ENCODE data around the gene PADI3. TPM values are rescaled to one million over a fixed set of nuclear protein-coding genes. Genes with fewer than 3 reads are reported as not detected.
A peak's percentile ranks its signal among the peaks of the same experiment; 100 is the strongest.

Gene PADI3
- polyA plus RNA-seq, 1 of the 3 experiments (the other 2 are of a cell fraction): 0.30 TPM

DNA sequence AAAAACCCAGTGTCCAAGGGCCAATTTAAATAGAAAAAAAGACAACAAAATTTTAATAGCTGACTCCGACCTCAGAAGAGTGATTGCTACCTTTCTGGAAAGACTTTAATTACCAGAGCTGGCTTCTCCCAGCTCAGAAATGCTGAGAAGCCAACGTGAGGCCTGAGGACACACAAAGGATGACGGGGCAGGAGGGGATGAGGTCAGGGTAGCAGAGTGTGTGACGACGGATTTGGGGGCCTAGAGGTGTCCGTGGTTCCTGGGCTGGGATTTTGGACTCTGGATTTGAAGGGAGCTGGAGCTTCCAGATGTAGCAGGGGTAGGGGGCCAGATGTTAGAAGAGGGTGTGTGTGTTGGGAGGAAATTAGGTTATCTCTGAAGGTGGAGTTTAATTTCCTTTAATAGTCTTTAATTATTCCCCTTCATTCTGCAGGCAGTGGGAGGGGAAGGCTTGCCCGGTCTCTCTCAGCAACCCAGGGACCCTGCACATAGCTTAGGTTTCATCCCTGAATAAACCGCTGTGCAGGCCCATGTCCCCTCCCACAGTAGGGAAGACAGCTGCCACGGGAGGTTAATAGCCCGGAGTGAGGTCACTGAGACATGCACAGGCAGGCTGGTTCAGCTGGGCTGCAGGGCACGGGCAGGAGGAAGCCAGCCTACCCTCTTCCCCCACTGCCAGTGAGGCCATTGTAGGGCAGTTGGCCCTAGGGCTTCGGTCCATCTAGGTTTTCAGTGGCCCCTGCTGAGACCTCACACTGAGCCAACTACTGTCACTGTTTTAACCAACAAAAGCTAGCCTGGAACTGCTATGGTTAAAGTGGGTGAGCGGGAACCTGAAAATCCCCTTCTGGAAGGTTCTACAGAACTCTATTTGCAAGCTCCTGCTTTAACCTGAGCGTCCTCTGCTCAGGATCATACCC lies 3.8 kb upstream of the PADI3 start:
- Histone ChIP-seq H3K79me2 (ENCODE audit: insufficient read depth) (no peaks in the 10 kb centered on the region), H3K9me3 (no peaks in the 10 kb centered on the region), H3K9ac (no peak overlapping the region), H4K20me1 (ENCODE audit: insufficient read depth) (no peaks in the 10 kb centered on the region), H3K27me3 (ENCODE audit: insufficient read depth) (no peaks in the 10 kb centered on the region), H3K4me2 (no peak overlapping the region), H3K36me3 (replicated peaks in 1 of 2; ENCODE audit: control insufficient read depth in 1 of 2, insufficient read depth in 2 of 2, low read length in 1 of 2) (no peaks in the 10 kb centered on the region), H3K4me3 (ENCODE audit: low read depth in 2 of 2, low read length in 1 of 2) (no peak overlapping the region), H2AFZ (ENCODE audit: low read depth) (no peak overlapping the region), H3K27ac (ENCODE audit: low read depth in 2 of 2, low read length in 1 of 2) (no peak overlapping the region), H3K9me2 (no peaks in the 10 kb centered on the region), H3F3A (replicated peaks; ENCODE audit: insufficient read depth) (no peaks in the 10 kb centered on the region), H3K4me1 (ENCODE audit: control insufficient read depth in 1 of 2, insufficient read depth in 2 of 2, low read depth in 1 of 2, low read length in 1 of 2) (peaks cover 0 to 7% of the 10 kb centered on the region in 2 experiments; a peak in 1 of 4 replicates)
- peak; percentile 60 for DNase-seq
- POLR2A ChIA-PET: no interaction called here
- TF ChIP-seq, protein P1, sequence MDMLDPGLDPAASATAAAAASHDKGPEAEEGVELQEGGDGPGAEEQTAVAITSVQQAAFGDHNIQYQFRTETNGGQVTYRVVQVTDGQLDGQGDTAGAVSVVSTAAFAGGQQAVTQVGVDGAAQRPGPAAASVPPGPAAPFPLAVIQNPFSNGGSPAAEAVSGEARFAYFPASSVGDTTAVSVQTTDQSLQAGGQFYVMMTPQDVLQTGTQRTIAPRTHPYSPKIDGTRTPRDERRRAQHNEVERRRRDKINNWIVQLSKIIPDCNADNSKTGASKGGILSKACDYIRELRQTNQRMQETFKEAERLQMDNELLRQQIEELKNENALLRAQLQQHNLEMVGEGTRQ (IDR thresholded peaks at IDR 0.05; ENCODE audit: borderline replicate concordance, low read depth, low read length): no peak
- TF ChIP-seq SIN3A (IDR thresholded peaks at IDR 0.05; ENCODE audit: borderline replicate concordance, low read depth, low read length) (no peak), GABPA (IDR thresholded peaks at IDR 0.05; ENCODE audit: low read depth) (no peak), GATA2 (CRISPR knock-in tag; IDR thresholded peaks at IDR 0.05) (no peak), MEF2A (IDR thresholded peaks at IDR 0.05; ENCODE audit: borderline replicate concordance, low read depth) (no peak), JUND (IDR thresholded peaks at IDR 0.05) (no peak)
- TF ChIP-seq, protein P2, sequence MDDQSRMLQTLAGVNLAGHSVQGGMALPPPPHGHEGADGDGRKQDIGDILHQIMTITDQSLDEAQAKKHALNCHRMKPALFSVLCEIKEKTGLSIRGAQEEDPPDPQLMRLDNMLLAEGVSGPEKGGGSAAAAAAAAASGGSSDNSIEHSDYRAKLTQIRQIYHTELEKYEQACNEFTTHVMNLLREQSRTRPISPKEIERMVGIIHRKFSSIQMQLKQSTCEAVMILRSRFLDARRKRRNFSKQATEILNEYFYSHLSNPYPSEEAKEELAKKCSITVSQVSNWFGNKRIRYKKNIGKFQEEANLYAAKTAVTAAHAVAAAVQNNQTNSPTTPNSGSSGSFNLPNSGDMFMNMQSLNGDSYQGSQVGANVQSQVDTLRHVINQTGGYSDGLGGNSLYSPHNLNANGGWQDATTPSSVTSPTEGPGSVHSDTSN (IDR thresholded peaks at IDR 0.05): no peak
- TF ChIP-seq, protein P3, sequence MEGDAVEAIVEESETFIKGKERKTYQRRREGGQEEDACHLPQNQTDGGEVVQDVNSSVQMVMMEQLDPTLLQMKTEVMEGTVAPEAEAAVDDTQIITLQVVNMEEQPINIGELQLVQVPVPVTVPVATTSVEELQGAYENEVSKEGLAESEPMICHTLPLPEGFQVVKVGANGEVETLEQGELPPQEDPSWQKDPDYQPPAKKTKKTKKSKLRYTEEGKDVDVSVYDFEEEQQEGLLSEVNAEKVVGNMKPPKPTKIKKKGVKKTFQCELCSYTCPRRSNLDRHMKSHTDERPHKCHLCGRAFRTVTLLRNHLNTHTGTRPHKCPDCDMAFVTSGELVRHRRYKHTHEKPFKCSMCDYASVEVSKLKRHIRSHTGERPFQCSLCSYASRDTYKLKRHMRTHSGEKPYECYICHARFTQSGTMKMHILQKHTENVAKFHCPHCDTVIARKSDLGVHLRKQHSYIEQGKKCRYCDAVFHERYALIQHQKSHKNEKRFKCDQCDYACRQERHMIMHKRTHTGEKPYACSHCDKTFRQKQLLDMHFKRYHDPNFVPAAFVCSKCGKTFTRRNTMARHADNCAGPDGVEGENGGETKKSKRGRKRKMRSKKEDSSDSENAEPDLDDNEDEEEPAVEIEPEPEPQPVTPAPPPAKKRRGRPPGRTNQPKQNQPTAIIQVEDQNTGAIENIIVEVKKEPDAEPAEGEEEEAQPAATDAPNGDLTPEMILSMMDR (IDR thresholded peaks at IDR 0.05): no peak
- CTCF ChIA-PET: interaction anchor here (0.9 to 16.6 kb wide), 9 partner anchors 8 to 161 kb away, joined by 3 to 462 read pairs (median 5); partner anchors contain the start of gene PADI2
- WGBS (ENCODE audit: low lambda C conversion rate): 85% methylated on average over 10 of the region's 14 CpGs

DNA sequence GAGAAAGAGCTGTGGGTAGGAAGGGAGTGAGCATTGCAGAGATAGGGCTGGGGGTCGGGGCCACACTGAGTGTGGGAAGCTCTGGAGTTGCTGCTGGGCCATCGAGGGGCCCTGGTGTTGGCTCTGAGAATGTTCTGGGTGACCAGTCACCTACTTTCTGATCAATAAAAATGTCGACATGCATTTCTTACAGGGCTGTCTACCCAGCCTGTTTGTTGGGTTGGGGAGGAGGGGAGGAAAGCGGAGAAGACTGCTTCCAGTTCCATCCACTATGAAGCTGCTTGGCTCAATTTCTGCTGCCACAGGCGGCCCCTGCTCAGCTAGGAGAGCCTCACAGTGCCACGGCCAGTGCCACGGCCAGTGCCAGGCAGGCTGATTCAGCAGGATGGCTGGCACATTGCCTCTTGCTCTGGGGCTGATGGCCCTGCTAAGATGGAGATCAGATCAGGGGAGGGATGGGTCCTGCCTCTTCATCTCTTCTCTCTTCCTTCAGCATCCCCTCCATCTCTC lies 3.0 kb upstream of the PADI3 start:
- H3K9ac ChIP-seq: no peak overlapping the region
- no peaks in the 10 kb centered on the region for H3K36me3 ChIP-seq (replicated peaks in 1 of 2; ENCODE audit: control insufficient read depth in 1 of 2, insufficient read depth in 2 of 2, low read length in 1 of 2)
- ChIA-PET CTCF (interaction anchor here (0.9 to 16.6 kb wide), 9 partner anchors 9 to 161 kb away, joined by 3 to 462 read pairs (median 6); partner anchors contain the start of gene PADI2), POLR2A (no interaction called here)
- no peaks in the 10 kb centered on the region for H4K20me1 ChIP-seq (ENCODE audit: insufficient read depth)
- H3K79me2 ChIP-seq (ENCODE audit: insufficient read depth): no peaks in the 10 kb centered on the region
- no peak overlapping the region for H3K4me3 ChIP-seq (ENCODE audit: low read depth in 2 of 2, low read length in 1 of 2)
- no peaks in the 10 kb centered on the region for H3K9me2 ChIP-seq
- DNase-seq: no peak
- WGBS (ENCODE audit: low lambda C conversion rate): 81% methylated on average over 4 of the region's 7 CpGs
- H2AFZ ChIP-seq (ENCODE audit: low read depth): no peak overlapping the region
- H3K27me3 ChIP-seq (ENCODE audit: insufficient read depth): no peaks in the 10 kb centered on the region
- peaks cover 7 to 11% of the 10 kb centered on the region in 2 experiments; a peak in 1 of 4 replicates for H3K4me1 ChIP-seq (ENCODE audit: control insufficient read depth in 1 of 2, insufficient read depth in 2 of 2, low read depth in 1 of 2, low read length in 1 of 2)
- no peak overlapping the region for H3K27ac ChIP-seq (ENCODE audit: low read depth in 2 of 2, low read length in 1 of 2)
- H3F3A ChIP-seq (replicated peaks; ENCODE audit: insufficient read depth): no peaks in the 10 kb centered on the region
- H3K9me3 ChIP-seq: no peaks in the 10 kb centered on the region
- H3K4me2 ChIP-seq: no peak overlapping the region
- TF ChIP-seq NFIC (IDR thresholded peaks at IDR 0.05; ENCODE audit: borderline replicate concordance) (no peak), JUND (IDR thresholded peaks at IDR 0.05) (no peak), CHD2 (IDR thresholded peaks at IDR 0.05; ENCODE audit: low read length, partially characterized antibody) (no peak), ELF1 (IDR thresholded peaks at IDR 0.05) (no peak), RFX5 (IDR thresholded peaks at IDR 0.05; ENCODE audit: low read length) (no peak), RXRA (IDR thresholded peaks at IDR 0.05; ENCODE audit: borderline replicate concordance, low read depth) (no peak), FOXJ3 (CRISPR knock-in tag; IDR thresholded peaks at IDR 0.05) (no peak), MXI1 (IDR thresholded peaks at IDR 0.05; ENCODE audit: low read depth, low read length) (no peak), FOSL2 (IDR thresholded peaks at IDR 0.05; ENCODE audit: borderline replicate concordance, low read depth) (no peak), EP300 (IDR thresholded peaks at IDR 0.05; ENCODE audit: borderline replicate concordance in 1 of 2, low read depth in 1 of 2, low read length in 1 of 2) (no peak), RCOR1 (IDR thresholded peaks at IDR 0.05; ENCODE audit: low read length) (no peak), TEAD4 (IDR thresholded peaks at IDR 0.05; ENCODE audit: borderline replicate concordance, insufficient read depth) (no peak), EZH2phosphoT487 (IDR thresholded peaks at IDR 0.05; ENCODE audit: borderline replicate concordance, low read depth) (no peak)
- TF ChIP-seq, protein P3 (IDR thresholded peaks at IDR 0.05): no peak
